Spleen (tissue), 7 donors: ENCODE results near the gene ITM2C.

Experiments
- CTCF ChIP-seq, 11 experiments: fragments of 200-600 bp in 7 of 11; fragments of 450-650 bp in 4 of 11; sonication (generic) in 4 of 11; IDR thresholded peaks in 8 of 11; conservative IDR thresholded peaks in 3 of 11; 1 replicate in 7 of 11; 2 replicates in 4 of 11; pipeline versions ENCODE4 v1.4.0 to v1.8.0; 2016 to 2021; ENCODE audit warnings: antibody characterized with exemption in 11 of 11, inconsistent platforms in 4 of 11, mild to moderate bottlenecking in 1 of 11
- POLR2A ChIP-seq, 3 donors: fragments of 450-650 bp; IDR thresholded peaks; one replicate each; pipeline ENCODE4 v1.5.1; 2017; ENCODE audit warnings: antibody characterized with exemption in 3 of 3, mild to moderate bottlenecking in 1 of 3
- POLR2AphosphoS5 ChIP-seq, 3 donors: sonication (generic); formaldehyde crosslinking; IDR thresholded peaks; one replicate each; pipeline ENCODE4 v1.5.1; 2017; ENCODE audit warnings: antibody characterized with exemption in 3 of 3
- donor health status: DM: no; HTN: no; CAD: no; lungs with moderate emphysema.
- donor health status: DM: no; HTN: no; CAD: no.
- donor health status: DM: no; HTN: no; CAD: no.

GRCh38 chr2:230922951-230923717 lies 58.4 kb downstream of the ITM2C start:
- TF ChIP-seq CTCF (IDR thresholded peaks at IDR 0.05 in 8 of 11, conservative IDR thresholded peaks at IDR 0.05 in 3 of 11) (no peak), POLR2A (IDR thresholded peaks at IDR 0.05) (no peak), POLR2AphosphoS5 (IDR thresholded peaks at IDR 0.05) (no peak)
